SK-N-SH treated with all-trans-retinoic acid at 6 μM for 48 hours (cell line): ENCODE data around the gene OR52E5.

Source experiments
- ATAC-seq: fragments of 200-7000 bp; cut with Tn5 transposase; 3 replicates; pipeline ENCODE4 v1.9.1; 2020; ENCODE audit warnings: mild to moderate bottlenecking, moderate library complexity
- ARNTL ChIP-seq: fragments of 450-650 bp; formaldehyde crosslinking; IDR thresholded peaks from 2 replicates; pipeline ENCODE4 v1.5.0; 2020; ENCODE audit warnings: low read depth, mild to moderate bottlenecking, moderate library complexity, borderline replicate concordance
- BACH2 ChIP-seq: fragments of 250-450 bp; sonication (Bioruptor Pico); IDR thresholded peaks from 2 replicates; pipeline ENCODE4 v1.9.0; 2021; ENCODE audit warnings: mild to moderate bottlenecking, borderline replicate concordance
- CSDC2 ChIP-seq: fragments of 250-450 bp; sonication (Bioruptor Pico); IDR thresholded peaks from 2 replicates; pipeline ENCODE4 v1.5.0; 2020; ENCODE audit warnings: mild to moderate bottlenecking, moderate library complexity
- ESRRG ChIP-seq: fragments of 250-450 bp; sonication (Bioruptor Pico); IDR thresholded peaks from 2 replicates; pipeline ENCODE4 v1.6.1; 2021; ENCODE audit warnings: mild to moderate bottlenecking
- GLIS3 ChIP-seq: fragments of 250-450 bp; sonication (Bioruptor Pico); IDR thresholded peaks from 2 replicates; pipeline ENCODE4 v1.5.0; 2020; ENCODE audit warnings: mild to moderate bottlenecking, moderate library complexity
- ISL1 ChIP-seq: fragments of 250-450 bp; sonication (Bioruptor Pico); IDR thresholded peaks from 2 replicates; pipeline ENCODE4 v2.1.2; 2022; ENCODE audit warnings: mild to moderate bottlenecking, moderate library complexity
- OSR1 ChIP-seq: fragments of 250-450 bp; sonication (Bioruptor Pico); IDR thresholded peaks from 2 replicates; pipeline ENCODE4 v1.8.0; 2022; ENCODE audit warnings: moderate library complexity, mild to moderate bottlenecking, inconsistent platforms
- PPARA ChIP-seq: fragments of 250-450 bp; sonication (Bioruptor Pico); IDR thresholded peaks from 2 replicates; pipeline ENCODE4 v1.5.0; 2020; ENCODE audit warnings: mild to moderate bottlenecking, borderline replicate concordance
- RARB ChIP-seq: fragments of 250-450 bp; sonication (Bioruptor Pico); IDR thresholded peaks from 2 replicates; pipeline ENCODE4 v1.8.0; 2021; ENCODE audit warnings: mild to moderate bottlenecking, moderate library complexity
- TCF4 ChIP-seq: fragments of 250-450 bp; sonication (Bioruptor Pico); IDR thresholded peaks from 2 replicates; pipeline ENCODE4 v1.8.0; 2021; ENCODE audit warnings: mild to moderate bottlenecking, moderate library complexity, borderline replicate concordance
- ZNF8 ChIP-seq: fragments of 450-650 bp; formaldehyde crosslinking; IDR thresholded peaks from 2 replicates; pipeline ENCODE4 v1.5.0; 2020; ENCODE audit warnings: mild to moderate bottlenecking, moderate library complexity
- TF ChIP-seq, protein P1 (sequence below): fragments of 250-450 bp; sonication (Bioruptor Pico); IDR thresholded peaks from 2 replicates; pipeline ENCODE4 v1.5.1; 2021; ENCODE audit warnings: mild to moderate bottlenecking, moderate library complexity
- TF ChIP-seq, protein P2 (sequence below): fragments of 250-450 bp; sonication (Bioruptor Pico); IDR thresholded peaks from 2 replicates; pipeline ENCODE4 v1.8.0; 2021; ENCODE audit warnings: low read depth, mild to moderate bottlenecking, moderate library complexity, borderline replicate concordance
- TF ChIP-seq, protein P3 (sequence below): fragments of 250-450 bp; sonication (Bioruptor Pico); IDR thresholded peaks from 2 replicates; pipeline ENCODE4 v1.5.1; 2020; ENCODE audit warnings: low read depth, mild to moderate bottlenecking, moderate library complexity

OR52E5 gene

DNA sequence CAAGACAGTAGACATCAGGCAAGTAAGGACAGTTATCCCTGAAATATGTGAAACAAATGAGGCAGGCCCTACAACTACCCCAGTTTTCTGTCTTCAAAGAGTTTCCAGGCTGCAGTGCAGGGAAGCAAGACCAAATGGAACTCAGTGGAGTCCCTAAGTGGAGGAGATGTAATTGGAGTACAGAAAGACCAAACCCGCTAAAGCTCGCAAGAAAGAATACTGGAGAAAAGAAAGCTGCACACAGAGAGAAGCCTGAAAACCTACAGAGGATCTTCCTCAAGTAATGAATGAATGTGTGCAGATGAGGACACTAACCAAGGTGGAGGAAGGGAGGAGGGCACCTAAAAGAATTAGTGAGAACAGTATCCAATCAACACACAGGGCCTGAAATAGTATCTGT lies 47.7 kb downstream of the OR52E5 start:
- no peak for TF ChIP-seq ISL1 (CRISPR knock-in tag)
- TF ChIP-seq, protein P1, sequence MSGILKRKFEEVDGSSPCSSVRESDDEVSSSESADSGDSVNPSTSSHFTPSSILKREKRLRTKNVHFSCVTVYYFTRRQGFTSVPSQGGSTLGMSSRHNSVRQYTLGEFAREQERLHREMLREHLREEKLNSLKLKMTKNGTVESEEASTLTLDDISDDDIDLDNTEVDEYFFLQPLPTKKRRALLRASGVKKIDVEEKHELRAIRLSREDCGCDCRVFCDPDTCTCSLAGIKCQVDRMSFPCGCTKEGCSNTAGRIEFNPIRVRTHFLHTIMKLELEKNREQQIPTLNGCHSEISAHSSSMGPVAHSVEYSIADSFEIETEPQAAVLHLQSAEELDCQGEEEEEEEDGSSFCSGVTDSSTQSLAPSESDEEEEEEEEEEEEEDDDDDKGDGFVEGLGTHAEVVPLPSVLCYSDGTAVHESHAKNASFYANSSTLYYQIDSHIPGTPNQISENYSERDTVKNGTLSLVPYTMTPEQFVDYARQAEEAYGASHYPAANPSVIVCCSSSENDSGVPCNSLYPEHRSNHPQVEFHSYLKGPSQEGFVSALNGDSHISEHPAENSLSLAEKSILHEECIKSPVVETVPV (CRISPR knock-in tag) = no peak
- TF ChIP-seq, protein P2, sequence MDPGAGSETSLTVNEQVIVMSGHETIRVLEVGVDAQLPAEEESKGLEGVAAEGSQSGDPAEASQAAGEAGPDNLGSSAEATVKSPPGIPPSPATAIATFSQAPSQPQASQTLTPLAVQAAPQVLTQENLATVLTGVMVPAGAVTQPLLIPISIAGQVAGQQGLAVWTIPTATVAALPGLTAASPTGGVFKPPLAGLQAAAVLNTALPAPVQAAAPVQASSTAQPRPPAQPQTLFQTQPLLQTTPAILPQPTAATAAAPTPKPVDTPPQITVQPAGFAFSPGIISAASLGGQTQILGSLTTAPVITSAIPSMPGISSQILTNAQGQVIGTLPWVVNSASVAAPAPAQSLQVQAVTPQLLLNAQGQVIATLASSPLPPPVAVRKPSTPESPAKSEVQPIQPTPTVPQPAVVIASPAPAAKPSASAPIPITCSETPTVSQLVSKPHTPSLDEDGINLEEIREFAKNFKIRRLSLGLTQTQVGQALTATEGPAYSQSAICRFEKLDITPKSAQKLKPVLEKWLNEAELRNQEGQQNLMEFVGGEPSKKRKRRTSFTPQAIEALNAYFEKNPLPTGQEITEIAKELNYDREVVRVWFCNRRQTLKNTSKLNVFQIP = no peak
- no peak for TF ChIP-seq TCF4 (CRISPR knock-in tag)
- TF ChIP-seq CSDC2 (CRISPR knock-in tag) = no peak
- TF ChIP-seq BACH2 = no peak
- TF ChIP-seq, protein P3, sequence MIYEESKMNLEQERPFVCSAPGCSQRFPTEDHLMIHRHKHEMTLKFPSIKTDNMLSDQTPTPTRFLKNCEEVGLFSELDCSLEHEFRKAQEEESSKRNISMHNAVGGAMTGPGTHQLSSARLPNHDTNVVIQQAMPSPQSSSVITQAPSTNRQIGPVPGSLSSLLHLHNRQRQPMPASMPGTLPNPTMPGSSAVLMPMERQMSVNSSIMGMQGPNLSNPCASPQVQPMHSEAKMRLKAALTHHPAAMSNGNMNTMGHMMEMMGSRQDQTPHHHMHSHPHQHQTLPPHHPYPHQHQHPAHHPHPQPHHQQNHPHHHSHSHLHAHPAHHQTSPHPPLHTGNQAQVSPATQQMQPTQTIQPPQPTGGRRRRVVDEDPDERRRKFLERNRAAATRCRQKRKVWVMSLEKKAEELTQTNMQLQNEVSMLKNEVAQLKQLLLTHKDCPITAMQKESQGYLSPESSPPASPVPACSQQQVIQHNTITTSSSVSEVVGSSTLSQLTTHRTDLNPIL (CRISPR knock-in tag) = no peak
- TF ChIP-seq GLIS3 (CRISPR knock-in tag) = no peak
- TF ChIP-seq PPARA (CRISPR knock-in tag) = no peak
- no peak for TF ChIP-seq ARNTL (CRISPR knock-in tag)
- TF ChIP-seq RARB (CRISPR knock-in tag) = no peak
- no peak for TF ChIP-seq OSR1
- no peak for ATAC-seq

DNA sequence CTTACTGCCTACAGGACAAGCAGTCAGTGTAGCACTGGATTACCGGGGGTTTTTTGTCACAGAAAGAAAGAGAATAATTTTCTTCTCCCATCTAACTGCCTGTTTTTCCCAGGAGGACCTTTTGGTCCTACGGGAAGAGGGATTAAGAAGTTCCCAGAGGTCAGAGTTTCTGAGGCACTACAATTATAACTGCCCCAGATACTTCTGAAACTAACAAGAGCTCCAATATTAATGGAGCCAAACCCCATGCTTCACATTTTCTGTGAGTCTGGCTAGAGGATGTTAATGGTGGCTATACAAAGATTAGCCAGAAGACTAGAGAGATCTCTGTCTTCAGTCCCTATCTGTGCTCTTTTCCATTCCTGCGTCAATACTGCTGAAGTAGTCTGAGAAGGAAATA lies 48.9 kb downstream of the OR52E5 start, which contains the start of gene OR56A3:
Gene OR56A3 (plus strand): TSS at position 301 of the 400 bp plus-strand sequence. CDS start 5,096 bp downstream, outside the sequence.
- TF ChIP-seq ARNTL (CRISPR knock-in tag) (no peak), ZNF8 (CRISPR knock-in tag) (no peak), ESRRG (CRISPR knock-in tag) (no peak), CSDC2 (CRISPR knock-in tag) (no peak), TCF4 (CRISPR knock-in tag) (no peak)
- ATAC-seq = no peak
